Subcutaneous abdominal adipose tissue (tissue), 5 donors: Measurements from ENCODE around the gene EDDM3A.
"Not testable (repeated sequence)": the region's sequence is repeated elsewhere in the genome, so short reads cannot be mapped to it uniquely, and the experiment has no call there.

Source experiments
- H3K27ac ChIP-seq: one replicate; pipeline ENCODE4 v1.7.0; 2013; ENCODE audit warnings: low read depth, mild to moderate bottlenecking, inconsistent platforms, low read length, moderate library complexity
- H3K27me3 ChIP-seq, 5 donors: one replicate each; pipeline ENCODE4 v1.7.0; 2013; ENCODE audit warnings: low read length in 5 of 5, inconsistent platforms in 1 of 5; ENCODE audit not compliant: control insufficient read depth in 5 of 5, insufficient read depth in 4 of 5
- H3K36me3 ChIP-seq, 5 donors: one replicate each; pipeline ENCODE4 v1.7.0; 2013; ENCODE audit warnings: low read length in 5 of 5; ENCODE audit not compliant: control insufficient read depth in 5 of 5, insufficient read depth in 5 of 5
- H3K4me1 ChIP-seq, 5 donors: one replicate each; pipeline ENCODE4 v1.7.0; 2013; ENCODE audit warnings: low read length in 5 of 5, mild to moderate bottlenecking in 3 of 5, moderate library complexity in 1 of 5; ENCODE audit not compliant: control insufficient read depth in 5 of 5, insufficient read depth in 5 of 5
- H3K4me3 ChIP-seq, 5 donors: one replicate each; pipeline ENCODE4 v1.7.0; 2013; ENCODE audit warnings: low read length in 5 of 5, low read depth in 1 of 5
- H3K9ac ChIP-seq, 5 donors: one replicate each; pipeline ENCODE4 v1.7.0; 2013; ENCODE audit warnings: low read length in 5 of 5, mild to moderate bottlenecking in 4 of 5, moderate library complexity in 3 of 5
- H3K9me3 ChIP-seq, 5 donors: one replicate each; pipeline ENCODE4 v1.7.0; 2013; ENCODE audit warnings: low read length in 5 of 5; ENCODE audit not compliant: control insufficient read depth in 5 of 5
- donor health status: healthy.
- donor health status: healthy.
- donor health status: healthy.
- donor health status: healthy.
- donor health status: healthy.

The EDDM3A gene, protein sequence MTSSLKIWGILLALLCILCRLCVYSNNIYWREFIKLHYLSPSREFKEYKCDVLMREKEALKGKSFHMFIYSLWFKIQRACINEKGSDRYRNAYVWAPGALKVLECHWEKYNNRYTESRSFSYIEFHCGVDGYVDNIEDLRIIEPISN

DNA sequence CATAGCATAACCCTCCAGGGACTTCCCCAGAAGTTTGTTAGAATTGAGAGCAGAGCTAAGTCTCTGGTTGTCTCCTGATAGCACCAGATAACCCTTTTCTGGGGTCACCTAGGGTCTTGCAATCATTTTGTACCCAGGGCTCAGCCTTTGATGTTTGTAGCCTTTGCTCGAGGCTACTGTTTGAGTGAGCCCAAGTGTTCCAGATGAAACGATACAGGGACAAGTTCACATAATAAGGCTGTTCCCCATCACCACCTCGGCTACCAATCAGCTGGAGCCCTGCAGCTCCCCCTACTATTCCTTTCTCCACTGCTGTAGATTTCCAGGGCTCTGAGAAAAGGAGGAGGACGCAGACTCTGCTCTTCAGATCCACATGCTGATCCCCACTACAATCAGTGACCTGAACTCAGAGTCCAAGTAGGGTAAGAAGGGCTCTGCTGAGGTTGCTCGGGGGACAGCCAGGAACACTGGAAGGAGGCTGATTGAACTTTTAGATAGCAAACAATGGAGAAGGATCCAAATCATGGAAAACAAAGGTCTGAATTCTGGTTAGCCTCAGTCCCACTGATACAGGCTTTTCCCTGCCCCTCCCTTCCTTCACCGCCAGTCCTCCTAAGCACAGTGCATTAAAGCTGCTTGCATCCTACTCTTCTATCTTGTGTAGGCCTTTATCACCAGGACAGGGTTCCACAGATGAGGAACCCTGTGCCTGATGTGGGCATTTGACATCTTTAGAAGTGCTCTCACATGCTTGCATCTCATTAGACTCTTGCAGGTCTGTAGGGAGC, at the start of gene EDDM3A:
TSS of gene EDDM3A (plus strand) at position 317 of the 788 bp plus-strand sequence. CDS start 1,694 bp downstream, outside the sequence.
- Histone ChIP-seq H3K36me3 (no peaks in the 10 kb centered on the region), H3K27ac (no peak within 1 kb of the TSS), H3K9me3 (no peaks in the 10 kb centered on the region), H3K27me3 (no peaks in the 10 kb centered on the region), H3K9ac (no peak within 1 kb of the TSS), H3K4me1 (no peaks in the 10 kb centered on the region), H3K4me3 (no peak within 1 kb of the TSS)

DNA sequence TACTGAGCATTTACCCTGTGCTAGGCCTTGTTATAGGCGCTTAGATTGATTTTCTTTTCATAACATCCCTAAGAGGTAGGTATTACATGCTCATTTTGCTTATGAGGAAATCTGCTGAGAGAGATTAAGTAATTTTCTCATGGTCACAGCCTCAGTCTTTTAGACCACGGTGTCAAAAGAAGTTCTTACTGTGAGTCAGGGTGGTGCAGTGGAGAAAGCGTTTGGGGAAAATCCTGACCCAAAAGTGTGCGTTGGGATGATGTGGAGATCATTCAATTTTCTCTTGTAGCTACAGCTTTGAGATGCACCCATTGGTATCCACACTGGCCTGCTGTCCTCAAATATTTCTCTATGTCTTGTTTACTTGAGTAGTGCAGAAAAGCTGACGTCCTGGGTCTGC, 48.9 kb upstream of the EDDM3A start:
- Histone ChIP-seq H3K27me3 (no peaks in the 10 kb centered on the region), H3K4me1 (peaks cover 0 to 6% (median 1%) of the 10 kb centered on the region in 5 donors), H3K9ac (no peak overlapping the region), H3K4me3 (no peak overlapping the region), H3K36me3 (peaks cover 15 to 33% (median 20%) of the 10 kb centered on the region in 5 donors), H3K27ac (no peak overlapping the region), H3K9me3 (no peaks in the 10 kb centered on the region)

DNA sequence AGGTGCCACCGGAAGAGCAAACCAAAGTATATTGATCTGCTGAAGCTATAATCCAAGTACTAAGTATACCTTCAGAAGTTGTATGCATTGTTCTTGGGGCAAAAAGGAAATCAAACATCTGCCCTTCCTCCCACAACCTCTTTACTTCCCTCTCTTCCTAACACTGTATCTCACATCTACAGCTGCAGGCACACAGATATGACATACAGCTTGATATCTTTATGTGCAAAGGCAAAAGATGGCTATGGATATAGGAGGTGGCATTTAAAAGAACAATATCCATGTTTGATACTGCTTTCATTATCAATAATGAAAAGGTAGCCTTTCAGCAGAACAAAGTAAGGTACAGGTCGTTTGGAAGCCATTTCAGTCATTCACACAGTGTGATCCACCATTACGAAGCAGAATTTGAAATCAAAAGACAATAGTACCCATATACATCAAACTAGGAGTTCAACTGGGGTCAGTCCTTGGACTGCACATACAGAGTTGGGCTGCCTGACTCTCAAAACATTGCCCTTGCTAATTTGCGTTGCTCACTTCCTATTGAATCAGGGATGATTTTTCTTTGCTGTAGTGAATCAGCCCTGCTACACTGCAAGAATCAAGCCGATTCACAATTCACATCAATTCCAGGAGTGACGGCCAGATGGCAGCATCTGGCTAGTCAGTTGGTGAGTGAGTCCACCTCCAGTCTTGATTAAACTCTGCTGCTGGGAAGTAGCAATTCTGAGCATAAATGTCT, 48.2 kb upstream of the EDDM3A start:
- Histone ChIP-seq H3K27ac (no peak overlapping the region), H3K9me3 (no peaks in the 10 kb centered on the region), H3K9ac (no peak overlapping the region), H3K27me3 (no peaks in the 10 kb centered on the region), H3K36me3 (peaks cover 15 to 33% (median 20%) of the 10 kb centered on the region in 5 donors), H3K4me1 (peaks cover 0 to 6% (median 0%) of the 10 kb centered on the region in 5 donors), H3K4me3 (no peak overlapping the region)

DNA sequence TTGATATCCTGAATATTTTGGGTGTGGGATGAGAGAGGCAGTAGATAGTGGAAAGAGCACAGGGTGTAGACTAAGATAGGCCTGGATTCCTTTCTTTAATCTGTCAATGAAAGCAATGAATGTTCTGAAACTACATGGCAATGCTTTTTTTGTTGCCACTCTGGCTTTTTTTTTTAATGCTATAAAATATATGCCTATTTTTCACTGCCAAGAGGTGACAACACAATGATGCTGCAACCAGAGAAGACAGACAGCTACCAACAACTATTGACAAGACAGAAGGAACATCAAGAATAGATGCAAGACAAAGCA, 47.7 kb upstream of the EDDM3A start:
- Histone ChIP-seq H3K27me3 (no peaks in the 10 kb centered on the region), H3K27ac (no peak overlapping the region), H3K36me3 (peaks cover 15 to 33% (median 20%) of the 10 kb centered on the region in 5 donors), H3K4me1 (peaks cover 0 to 6% (median 0%) of the 10 kb centered on the region in 5 donors), H3K9ac (no peak overlapping the region), H3K9me3 (no peaks in the 10 kb centered on the region), H3K4me3 (no peak overlapping the region)

DNA sequence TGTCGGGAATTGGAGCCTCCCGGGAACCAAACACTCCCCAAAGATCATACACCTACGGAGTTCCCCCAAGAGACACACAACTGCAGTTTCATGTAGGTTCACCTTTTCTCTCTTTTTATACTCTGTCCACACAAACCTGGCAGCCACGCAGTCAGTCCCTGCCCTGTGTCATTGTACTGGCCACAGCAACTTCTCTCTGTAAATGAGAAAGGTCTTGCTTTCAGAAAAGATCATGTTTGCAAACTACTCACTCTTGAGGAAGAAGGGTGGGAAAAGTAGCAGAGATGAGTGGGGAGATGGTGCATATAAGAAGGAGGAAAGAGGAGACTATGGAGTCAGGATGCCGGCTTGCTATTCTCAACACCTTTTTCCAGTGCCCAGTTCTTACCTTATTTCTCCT, 46.8 kb upstream of the EDDM3A start:
- Histone ChIP-seq H3K9ac (no peak overlapping the region), H3K27me3 (no peaks in the 10 kb centered on the region), H3K36me3 (peaks cover 7 to 26% (median 15%) of the 10 kb centered on the region in 5 donors), H3K27ac (no peak overlapping the region), H3K4me1 (peaks cover 0 to 6% (median 0%) of the 10 kb centered on the region in 5 donors), H3K9me3 (no peaks in the 10 kb centered on the region), H3K4me3 (no peak overlapping the region)

DNA sequence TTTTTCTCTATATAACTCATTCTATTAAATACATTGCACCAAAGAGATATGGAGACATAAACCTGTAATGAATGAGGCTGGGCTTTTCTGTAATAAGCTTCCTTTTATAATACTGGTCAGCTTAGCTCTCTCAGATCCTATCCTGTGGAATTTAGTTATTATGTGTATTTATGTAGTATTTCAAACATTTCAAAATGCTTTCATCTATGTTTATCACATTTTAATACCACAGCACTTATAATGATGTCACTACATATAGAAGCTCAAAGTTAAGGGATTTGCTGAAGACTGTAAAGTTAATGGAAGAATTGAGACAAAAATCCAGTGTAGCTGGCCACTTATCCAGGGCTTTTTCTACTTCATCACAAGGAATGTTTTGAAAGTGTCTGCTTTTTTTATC, 45.8 kb upstream of the EDDM3A start:
- no peaks in the 10 kb centered on the region for H3K27me3 ChIP-seq
- H3K9ac ChIP-seq = no peak overlapping the region
- H3K4me3 ChIP-seq = no peak overlapping the region
- H3K27ac ChIP-seq = no peak overlapping the region
- H3K36me3 ChIP-seq = peaks cover 7 to 26% (median 12%) of the 10 kb centered on the region in 5 donors
- H3K9me3 ChIP-seq = no peaks in the 10 kb centered on the region
- peaks cover 0 to 6% (median 0%) of the 10 kb centered on the region in 5 donors for H3K4me1 ChIP-seq

DNA sequence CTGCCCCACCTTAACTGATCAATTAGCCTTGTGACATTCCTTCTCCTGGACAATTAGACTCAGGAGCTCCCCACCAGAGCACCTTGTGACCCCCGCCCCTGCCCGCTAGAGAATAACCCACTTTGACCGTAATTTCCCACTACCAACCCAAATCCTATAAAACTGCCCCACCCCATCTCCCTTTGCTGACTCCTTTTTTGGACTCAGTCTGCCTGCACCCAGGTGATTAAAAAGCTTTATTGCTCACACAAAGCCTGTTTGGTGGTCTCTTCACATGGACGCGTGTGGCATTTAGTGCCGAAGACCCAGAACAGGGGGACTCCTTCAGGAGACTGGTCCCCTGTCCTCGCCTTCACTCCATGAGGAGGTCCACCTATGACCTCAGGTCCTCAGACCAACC, 44.7 kb upstream of the EDDM3A start:
- H3K4me1 ChIP-seq = not testable (repeated sequence)

DNA sequence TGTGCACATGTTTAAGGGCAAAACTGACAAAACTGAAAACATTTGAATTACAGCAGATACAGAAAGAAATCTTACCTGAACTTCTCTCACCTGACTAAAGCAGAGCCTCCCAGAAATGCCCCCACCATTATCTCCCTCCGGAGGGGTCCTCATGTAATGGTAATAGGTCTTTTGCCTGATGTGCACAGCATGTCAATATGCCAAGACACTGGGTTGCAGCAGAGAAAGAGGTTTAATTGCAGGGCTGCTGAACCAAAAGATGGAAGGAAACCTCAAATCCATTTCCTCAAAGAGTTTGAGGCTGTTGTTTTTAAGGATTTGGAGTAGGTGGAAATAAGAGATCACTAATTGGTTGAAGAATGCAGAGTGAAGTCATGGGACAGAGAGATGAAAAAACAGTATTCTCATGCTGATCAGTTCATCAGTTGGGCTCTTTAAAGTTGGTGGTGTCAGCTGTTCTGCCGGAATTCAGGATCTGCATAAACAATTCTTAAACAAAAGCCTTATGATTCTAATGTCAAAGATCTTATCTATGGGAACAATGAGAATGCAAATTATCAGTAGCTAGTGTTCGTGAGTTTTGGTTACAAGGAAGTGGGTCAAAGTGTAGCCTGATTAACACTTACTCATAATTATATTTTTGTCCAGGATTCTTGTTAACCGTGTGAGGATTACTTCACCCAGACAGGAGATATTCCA, 38.9 kb upstream of the EDDM3A start:
- H3K4me1 ChIP-seq = peaks cover 0 to 15% (median 6%) of the 10 kb centered on the region in 5 donors
- H3K27me3 ChIP-seq = no peaks in the 10 kb centered on the region
- H3K36me3 ChIP-seq = no peaks in the 10 kb centered on the region
- peak overlapping the region; percentile 29 for H3K27ac ChIP-seq
- H3K4me3 ChIP-seq = no peak overlapping the region
- H3K9ac ChIP-seq = no peak overlapping the region
- H3K9me3 ChIP-seq = no peaks in the 10 kb centered on the region

More for the DNA sequence above, 44.7 kb upstream of the EDDM3A start:
- not testable (repeated sequence) for H3K9ac ChIP-seq, H3K27ac ChIP-seq, H3K27me3 ChIP-seq, H3K4me3 ChIP-seq, H3K9me3 ChIP-seq
- H3K36me3 ChIP-seq = peaks cover 7 to 18% (median 12%) of the 10 kb centered on the region in 5 donors

DNA sequence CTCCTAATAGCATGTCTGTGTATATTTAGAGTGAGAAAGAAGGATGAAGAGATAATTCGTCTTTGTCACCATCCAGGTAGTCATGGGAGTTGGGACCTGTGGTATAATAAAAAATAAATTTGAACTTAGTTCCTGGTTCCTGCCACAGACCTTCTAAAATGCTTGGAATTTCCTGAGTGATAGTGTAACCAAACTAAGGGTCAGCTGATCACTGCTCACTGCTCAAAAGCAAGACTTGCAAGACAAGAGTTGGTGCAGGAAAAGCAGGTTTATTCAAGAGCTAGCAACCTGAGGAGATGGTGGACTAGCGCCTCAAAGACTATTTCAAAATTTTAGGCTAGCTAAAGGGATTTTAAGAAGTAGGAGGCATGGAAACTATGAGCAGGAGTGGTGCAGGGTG, 38.1 kb upstream of the EDDM3A start:
- no peak overlapping the region for H3K27ac ChIP-seq
- H3K9ac ChIP-seq = no peak overlapping the region
- H3K9me3 ChIP-seq = no peaks in the 10 kb centered on the region
- no peaks in the 10 kb centered on the region for H3K27me3 ChIP-seq
- no peaks in the 10 kb centered on the region for H3K36me3 ChIP-seq
- H3K4me3 ChIP-seq = no peak overlapping the region
- peaks cover 0 to 21% (median 7%) of the 10 kb centered on the region in 5 donors for H3K4me1 ChIP-seq
